GM18517 (cell line): ENCODE data around the gene PRKACA.
"Not testable (repeated sequence)": the region's sequence is repeated elsewhere in the genome, so short reads cannot be mapped to it uniquely, and the experiment has no call there.

Experiments
- ATAC-seq: cut with Tn5 transposase; IDR thresholded peaks from one replicate; pipeline ENCODE4 v1.9.1; 2021; ENCODE audit warnings: mild to moderate bottlenecking, moderate library complexity; ENCODE audit not compliant: unreplicated experiment

The PRKACA gene

GRCh38 chr19:14148751-14149410 is 31.3 kb upstream of the PRKACA start:
- ATAC-seq, result no peak

DNA sequence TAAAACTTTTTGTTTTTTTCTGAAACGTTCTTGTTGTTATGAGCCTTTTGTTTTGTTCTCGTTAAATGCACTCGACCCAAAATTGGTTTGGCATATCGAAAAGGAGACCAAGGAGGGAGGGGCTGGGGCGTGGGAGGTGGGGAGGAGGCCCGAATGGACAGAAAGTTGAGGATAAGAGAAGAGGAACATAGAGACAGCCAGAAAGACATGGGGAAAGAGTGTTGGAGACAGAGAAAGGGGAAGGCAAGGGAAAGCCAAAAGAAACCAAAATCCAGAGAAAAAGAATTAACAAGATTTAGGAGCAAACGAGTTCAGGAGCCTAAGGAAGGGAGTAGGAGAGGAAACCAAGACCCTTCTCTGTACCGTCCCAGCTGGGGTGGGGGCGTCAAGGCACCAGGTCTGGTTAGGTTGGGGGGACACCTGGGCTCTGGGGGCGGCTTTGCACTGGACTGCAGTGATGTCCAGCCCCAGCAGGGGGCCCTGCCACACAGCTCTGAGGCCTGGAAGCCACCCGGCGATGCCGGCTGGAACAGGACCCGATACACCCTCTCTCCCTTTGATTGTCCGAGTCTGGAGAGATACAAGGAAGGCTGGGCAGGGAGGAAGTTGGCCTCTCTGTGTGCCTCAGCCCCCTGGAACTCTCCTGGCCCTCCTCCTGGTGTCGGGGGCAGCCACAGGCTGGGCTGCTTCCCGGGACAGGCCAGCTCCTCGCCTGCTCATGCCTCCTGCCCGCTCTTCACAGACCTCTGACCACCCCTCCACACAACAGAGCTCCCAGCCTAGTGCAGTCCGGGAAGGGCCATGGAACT is 30.4 kb upstream of the PRKACA start:
- no peak for ATAC-seq

DNA sequence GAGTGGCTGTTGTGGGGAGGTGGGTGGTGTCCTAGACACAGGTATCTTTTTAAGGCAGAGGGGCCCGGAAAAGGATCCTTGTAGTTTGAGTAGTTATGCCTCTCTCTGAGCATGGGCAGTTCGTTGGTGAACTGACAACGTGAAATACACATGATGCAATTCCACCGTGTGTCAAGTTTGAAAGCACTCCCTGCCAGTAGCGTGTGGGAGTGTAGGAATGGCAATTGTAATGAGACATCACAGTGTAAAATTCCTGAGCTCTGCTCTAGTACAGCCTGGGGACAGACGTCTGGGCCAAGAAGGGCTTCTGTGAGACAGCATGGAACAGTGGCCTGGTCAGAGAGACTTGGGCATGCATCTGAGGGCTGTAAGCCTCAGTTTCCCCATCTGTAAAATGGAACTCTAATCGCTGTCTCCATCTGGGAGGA is 29.2 kb upstream of the PRKACA start:
- ATAC-seq, result no peak

DNA sequence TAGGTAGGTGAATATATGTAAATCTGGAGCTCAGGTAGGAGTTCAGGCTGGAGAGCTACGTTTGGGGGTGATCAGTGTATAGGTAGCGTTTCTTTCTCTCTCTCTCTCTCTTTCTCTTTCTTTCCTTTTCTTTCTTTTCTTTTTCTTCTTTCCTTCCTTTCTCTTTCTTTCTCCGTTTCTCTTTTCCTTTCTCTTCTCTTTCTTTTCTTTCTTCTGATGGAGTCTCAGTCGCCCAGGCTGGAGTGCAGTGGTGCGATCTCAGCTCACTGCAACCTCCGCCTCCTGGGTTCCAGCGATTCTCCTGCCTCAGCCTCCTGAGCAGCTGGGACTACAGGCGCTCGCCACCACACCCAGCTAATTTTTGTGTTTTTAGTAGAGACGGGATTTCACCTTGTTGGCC is 28.6 kb upstream of the PRKACA start:
- ATAC-seq, result not testable (repeated sequence)

GRCh38 chr19:14145381-14145780 is 27.8 kb upstream of the PRKACA start:
- ATAC-seq, result no peak

- no peak for ATAC-seq
These were observed 25.0 kb upstream of the PRKACA start for GRCh38 chr19:14142262-14143190.

DNA sequence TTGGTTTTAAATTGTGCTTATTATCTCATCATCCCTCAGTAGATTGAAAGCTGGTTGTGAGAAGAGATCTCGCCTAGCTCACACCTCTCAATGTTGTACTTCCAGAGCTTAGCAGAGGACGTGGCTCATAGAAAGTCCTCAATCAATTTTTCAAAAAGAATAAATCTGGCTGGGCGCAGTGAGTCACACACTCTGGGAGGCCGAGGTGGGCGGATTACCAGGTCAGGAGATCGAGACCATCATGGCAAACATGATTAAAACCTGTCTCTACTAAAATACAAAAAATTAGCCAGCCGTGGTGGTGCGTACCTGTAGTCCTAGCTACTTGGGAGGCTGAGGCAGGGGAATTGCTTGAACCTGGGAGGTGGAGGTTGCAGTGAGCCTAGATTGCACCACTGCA is 23.5 kb upstream of the PRKACA start:
- no peak for ATAC-seq

- no peak for ATAC-seq
These were observed 22.4 kb upstream of the PRKACA start for GRCh38 chr19:14139944-14140343.

DNA sequence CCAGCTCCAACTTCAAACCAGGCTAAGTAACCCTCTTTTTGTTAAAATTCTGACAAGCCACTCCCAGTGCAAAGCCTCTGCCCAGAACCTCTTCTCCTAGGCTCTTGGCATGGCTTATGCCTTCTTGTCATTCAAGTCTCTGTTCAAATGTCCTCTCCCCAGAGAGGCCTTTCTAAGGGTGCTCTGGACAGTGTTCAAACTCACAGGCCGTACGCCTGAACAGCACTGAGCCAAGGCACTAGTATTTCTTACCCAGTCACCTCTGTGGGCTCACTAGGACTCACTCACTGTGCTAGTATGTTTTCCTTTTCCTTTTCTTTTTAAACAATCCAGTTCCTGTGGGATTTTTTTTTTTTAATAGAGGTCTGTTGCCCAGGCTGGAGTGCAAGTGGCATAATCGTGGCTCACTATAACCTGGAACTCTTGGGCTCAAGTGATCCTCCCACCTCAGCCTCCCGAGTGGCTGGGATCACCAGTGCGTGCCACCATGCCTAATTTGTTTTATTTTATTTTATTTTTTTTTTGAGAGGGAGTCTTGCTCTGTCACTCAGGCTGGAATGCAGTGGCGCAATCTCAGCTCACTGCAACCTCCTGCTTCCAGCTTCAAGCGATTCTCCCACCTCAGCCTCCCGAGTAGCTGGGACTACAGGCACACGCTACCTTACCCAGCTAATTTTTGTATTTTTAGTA is 21.2 kb upstream of the PRKACA start:
- ATAC-seq, result no peak

- ATAC-seq, result peak; percentile 90
These were observed 19.1 kb upstream of the PRKACA start, which contains the start of gene ASF1B for GRCh38 chr19:14136509-14137281. Gene ASF1B (minus strand): TSS chr19:14136589. CDS start chr19:14136456, 133 bp downstream.

GRCh38 chr19:14135985-14136508 is 18.5 kb upstream of the PRKACA start:
- no peak for ATAC-seq

- ATAC-seq, result no peak
These were observed 17.8 kb upstream of the PRKACA start for GRCh38 chr19:14135355-14135754.

DNA sequence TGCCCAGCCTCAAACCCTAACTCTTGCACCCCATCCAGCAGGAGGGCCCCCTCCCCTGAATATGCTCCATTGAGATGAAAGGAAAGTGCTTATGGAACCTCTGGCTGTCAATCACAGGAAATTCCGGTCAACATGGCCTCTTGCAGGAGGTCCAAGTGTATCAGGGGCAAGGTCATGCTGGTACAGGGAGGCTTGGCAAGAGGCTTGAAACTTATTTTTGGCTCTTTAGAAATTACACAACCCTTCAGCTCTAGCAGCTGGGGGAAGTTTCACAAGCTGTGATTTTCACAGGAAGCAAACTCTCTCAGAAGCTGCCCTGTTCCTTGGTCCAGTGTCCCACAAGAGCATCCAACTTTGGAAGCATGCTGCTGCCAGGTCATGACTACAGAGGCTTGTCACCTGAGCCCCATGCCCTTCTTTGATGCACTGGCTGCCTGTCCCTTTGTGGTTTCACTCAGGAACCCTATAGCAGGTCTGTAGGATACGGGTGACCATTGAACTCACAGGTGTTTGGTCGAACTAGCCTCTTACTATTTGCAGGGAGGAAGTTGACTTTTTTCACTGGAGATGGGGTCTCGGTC is 10.5 kb upstream of the PRKACA start:
- no peak for ATAC-seq

DNA sequence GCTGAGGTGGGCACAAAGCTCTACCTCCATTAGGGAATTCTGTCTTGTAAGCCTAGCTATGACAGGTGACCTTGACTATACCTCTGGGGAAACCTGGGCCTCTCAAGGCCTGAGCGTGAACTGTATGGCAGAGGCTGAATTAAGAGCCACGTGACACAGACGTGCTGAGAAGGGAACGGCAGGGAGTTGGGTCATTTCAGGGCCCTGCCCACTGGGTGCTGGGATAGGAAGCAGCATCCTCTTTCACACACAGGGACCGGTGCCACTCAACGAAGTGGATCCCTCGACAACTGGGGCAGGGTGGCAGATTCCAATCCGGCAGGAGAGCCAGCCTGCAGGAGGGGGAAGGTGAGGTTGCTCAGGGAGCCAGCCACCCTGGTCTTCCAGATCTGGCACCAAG is 9.6 kb upstream of the PRKACA start:
- no peak for ATAC-seq

- no peak for ATAC-seq
These were observed 5.4 kb upstream of the PRKACA start for GRCh38 chr19:14122924-14123323.

DNA sequence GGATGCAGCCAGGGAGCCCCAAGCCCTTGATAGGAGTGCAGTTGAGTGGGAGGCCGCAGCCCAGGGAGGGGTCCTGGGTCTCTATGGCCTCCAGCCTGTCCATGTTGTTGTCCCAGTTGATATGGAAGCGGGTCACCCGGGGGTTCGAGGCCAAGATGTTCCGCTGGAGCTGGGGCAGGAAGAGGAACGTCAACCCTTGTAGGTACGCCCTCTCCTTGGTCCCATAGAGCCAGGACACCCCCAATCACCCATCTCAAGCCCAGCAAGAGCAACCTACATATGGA is 2.9 kb upstream of the PRKACA start:
- ATAC-seq, result no peak

- no peak for ATAC-seq
These were observed 2.3 kb upstream of the PRKACA start for GRCh38 chr19:14119644-14120496.

- ATAC-seq, result no peak
These were observed 1.6 kb upstream of the PRKACA start for GRCh38 chr19:14119146-14119545.
